ENCODE measurements around the gene KCMF1. TPM values are rescaled to one million over a fixed set of nuclear protein-coding genes. Genes with fewer than 3 reads are reported as not detected.
"Not testable (repeated sequence)": the region's sequence is repeated elsewhere in the genome, so short reads cannot be mapped to it uniquely, and the experiment has no call there.

The KCMF1 gene
- total and polyA plus RNA-seq, 7 donors: 35.7 to 73.1 (median 44.6) TPM

DNA sequence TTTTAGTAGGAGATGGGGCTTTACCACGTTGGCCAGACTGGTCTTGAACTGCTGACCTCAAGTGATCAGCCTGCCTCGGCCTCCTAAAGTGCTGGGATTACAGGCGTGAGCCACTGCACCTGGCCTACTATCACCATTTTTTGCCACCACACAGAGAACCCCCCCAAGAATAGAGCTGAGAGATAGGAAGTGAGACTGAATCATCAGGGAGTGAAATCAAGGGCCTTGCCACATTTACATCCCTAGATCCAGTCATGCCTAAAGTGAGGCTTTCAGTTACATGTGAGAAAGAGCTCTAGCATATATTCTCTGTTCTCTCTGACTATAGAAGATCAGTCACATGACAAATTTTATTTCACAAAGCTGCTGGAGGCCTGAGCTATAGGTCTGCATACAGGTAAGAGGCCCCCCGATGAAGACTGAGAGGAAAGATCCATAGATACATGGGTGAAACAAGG lies 28.0 kb upstream of the KCMF1 start:
- Histone ChIP-seq H3K4me3 (no peak overlapping the region), H3K36me3 (no peaks in the 10 kb centered on the region), H3K4me1 (no peaks in the 10 kb centered on the region), H3K27me3 (no peaks in the 10 kb centered on the region), H3K9me3 (no peaks in the 10 kb centered on the region), H3K27ac (no peak overlapping the region)
- intact Hi-C loops (cut with DNase I): no loop called here
- 75 to 83% methylated on average over 4 of the region's 4 CpGs for WGBS, 2 donors
- TF ChIP-seq, protein P1, sequence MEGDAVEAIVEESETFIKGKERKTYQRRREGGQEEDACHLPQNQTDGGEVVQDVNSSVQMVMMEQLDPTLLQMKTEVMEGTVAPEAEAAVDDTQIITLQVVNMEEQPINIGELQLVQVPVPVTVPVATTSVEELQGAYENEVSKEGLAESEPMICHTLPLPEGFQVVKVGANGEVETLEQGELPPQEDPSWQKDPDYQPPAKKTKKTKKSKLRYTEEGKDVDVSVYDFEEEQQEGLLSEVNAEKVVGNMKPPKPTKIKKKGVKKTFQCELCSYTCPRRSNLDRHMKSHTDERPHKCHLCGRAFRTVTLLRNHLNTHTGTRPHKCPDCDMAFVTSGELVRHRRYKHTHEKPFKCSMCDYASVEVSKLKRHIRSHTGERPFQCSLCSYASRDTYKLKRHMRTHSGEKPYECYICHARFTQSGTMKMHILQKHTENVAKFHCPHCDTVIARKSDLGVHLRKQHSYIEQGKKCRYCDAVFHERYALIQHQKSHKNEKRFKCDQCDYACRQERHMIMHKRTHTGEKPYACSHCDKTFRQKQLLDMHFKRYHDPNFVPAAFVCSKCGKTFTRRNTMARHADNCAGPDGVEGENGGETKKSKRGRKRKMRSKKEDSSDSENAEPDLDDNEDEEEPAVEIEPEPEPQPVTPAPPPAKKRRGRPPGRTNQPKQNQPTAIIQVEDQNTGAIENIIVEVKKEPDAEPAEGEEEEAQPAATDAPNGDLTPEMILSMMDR (IDR thresholded peaks at IDR 0.05): no peak
- TF ChIP-seq EP300 (IDR thresholded peaks at IDR 0.05): no peak
- TF ChIP-seq POLR2AphosphoS5 (IDR thresholded peaks at IDR 0.05): no peak
- DNase-seq: peak; percentile 12

DNA sequence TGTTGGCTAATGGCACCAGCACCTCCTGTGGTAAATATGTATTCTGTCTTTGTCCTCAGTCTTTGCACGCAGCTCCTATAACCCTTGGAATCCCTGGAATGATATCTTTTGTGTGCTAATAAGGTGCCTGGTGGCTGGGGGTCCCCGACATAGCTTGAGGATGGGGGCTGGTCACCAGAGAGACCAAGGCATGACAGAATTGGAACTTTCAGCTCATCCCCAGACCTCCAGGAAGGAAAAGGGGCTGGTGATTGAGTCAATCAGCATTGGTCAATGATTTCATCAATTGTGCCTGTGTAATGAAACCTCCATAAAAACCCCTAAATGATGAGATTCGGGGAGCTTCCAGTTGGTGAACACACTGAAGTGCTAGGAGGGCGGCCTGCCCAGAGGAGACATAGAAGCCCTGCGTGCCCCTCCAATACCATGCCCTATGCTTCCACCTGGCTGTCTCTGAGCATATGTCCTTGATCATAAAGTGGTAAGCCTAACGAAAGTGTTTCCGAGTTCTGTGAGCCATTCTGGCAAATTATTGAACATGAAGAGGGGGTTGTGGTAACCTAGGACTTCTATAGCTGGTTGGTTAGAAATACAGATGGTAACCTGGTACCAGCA lies 26.6 kb upstream of the KCMF1 start:
- Histone ChIP-seq H3K27me3 (no peaks in the 10 kb centered on the region), H3K4me3 (no peak overlapping the region), H3K4me1 (no peaks in the 10 kb centered on the region), H3K36me3 (no peaks in the 10 kb centered on the region), H3K9me3 (no peaks in the 10 kb centered on the region), H3K27ac (no peak overlapping the region)
- 93 to 94% methylated on average over 7 of the region's 7 CpGs for WGBS, 2 donors
- intact Hi-C loops (cut with DNase I): no loop called here
- TF ChIP-seq POLR2A (IDR thresholded peaks at IDR 0.05) (no peak), EP300 (IDR thresholded peaks at IDR 0.05) (no peak)
- DNase-seq: no peak

DNA sequence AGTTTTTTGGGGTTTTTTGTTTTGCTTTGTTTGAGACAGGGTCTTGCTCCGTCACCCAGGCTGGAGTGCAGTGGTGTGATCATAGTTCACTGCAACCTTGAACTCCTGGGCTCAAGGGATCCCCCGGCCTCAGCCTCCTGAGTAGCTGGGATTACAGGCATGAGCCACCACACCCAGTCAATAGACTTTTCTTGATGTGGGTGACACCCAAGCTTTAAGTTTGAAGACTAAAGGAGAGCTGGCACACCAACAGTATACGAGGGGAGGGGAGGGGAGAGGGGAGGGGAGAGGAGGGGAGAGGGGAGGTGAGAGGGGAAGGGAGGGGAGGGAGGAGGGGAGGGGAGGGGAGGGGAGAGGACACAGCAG lies 25.1 kb upstream of the KCMF1 start:
- 14 to 42% methylated on average over 2 to 3 of the region's 3 CpGs for WGBS, 2 donors
- intact Hi-C loops (cut with DNase I); H3K36me3 ChIP-seq; H3K4me3 ChIP-seq; H3K27ac ChIP-seq; H3K27me3 ChIP-seq; H3K9me3 ChIP-seq; DNase-seq; H3K4me1 ChIP-seq: not testable (repeated sequence)

DNA sequence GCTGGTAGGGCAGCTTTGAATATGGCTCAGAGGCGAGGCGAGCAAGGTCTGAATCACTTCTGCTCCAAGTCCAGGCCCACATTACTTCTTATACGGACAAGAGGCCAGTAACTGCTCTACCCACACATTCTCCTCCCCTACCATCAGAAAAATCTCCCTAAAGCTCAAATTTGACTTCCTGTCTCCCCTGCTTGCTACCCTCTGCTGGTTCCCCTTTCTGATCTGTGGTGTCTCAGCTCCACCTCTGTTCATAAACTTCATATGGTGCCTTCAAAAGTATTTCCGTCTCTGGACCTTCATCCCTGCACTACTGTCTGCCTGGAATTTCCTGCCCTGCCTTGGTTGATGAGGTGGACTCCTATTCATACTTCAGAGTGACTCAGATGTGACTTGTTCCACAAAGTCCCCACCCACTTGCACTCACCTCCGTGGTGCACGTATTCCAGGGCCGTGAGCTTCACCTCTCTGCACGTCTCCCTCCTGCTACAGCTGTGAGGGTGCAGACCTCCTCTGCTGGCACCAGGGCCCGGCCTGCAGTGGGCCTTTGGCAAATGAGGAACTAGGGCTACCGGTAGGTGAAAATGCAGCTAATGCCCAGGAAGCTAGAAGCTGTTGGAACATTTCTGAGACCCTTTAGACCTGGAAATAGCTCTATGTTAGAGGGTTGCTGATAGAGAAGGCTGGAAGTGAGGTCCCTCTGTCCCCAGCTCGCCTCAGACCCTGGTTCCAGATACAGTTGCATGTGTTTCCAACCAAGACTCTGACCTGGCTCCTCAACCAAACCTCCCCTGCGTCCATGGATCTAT lies 24.6 kb upstream of the KCMF1 start:
- TF ChIP-seq, protein P1 (IDR thresholded peaks at IDR 0.05): no peak
- TF ChIP-seq POLR2A (IDR thresholded peaks at IDR 0.05) (no peak), EP300 (IDR thresholded peaks at IDR 0.05) (no peak), POLR2AphosphoS5 (IDR thresholded peaks at IDR 0.05) (no peak)
- Histone ChIP-seq H3K9me3 (no peaks in the 10 kb centered on the region), H3K36me3 (no peaks in the 10 kb centered on the region), H3K4me3 (no peak overlapping the region), H3K4me1 (no peaks in the 10 kb centered on the region), H3K27me3 (no peaks in the 10 kb centered on the region), H3K27ac (no peak overlapping the region)
- DNase-seq: no peak
- WGBS, 2 donors: 32 to 35% methylated on average over 12 of the region's 12 CpGs
- intact Hi-C loops (cut with DNase I): no loop called here

DNA sequence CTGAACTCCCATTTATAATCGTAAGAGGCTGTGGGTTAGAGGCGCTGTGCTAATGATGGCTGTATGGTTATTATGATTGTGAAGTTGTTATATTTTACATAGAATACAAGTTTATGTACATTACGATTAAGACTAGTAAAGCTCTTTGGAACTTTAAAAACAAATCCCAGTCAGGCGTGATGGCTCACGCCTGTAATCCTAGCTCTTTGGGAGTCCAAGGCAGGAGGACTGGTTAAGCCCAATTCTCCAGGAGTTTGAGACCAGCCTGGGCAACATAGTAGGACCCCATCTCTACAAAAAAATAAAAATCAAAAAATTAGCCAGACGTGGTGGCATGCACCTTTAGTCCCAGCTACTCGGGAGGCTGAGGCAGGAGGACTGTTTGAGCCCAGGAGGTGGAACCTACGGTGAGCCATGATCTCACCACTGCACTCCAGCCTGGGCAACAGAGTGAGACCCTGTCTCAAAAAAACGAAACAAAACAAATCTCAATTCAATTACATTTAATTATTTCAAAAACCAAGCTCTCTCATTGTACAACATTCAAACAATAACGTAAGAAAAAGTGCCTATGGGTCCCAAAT lies 23.9 kb upstream of the KCMF1 start:
- no peaks in the 10 kb centered on the region for H3K27me3 ChIP-seq
- intact Hi-C loops (cut with DNase I): no loop called here
- H3K36me3 ChIP-seq: no peaks in the 10 kb centered on the region
- no peaks in the 10 kb centered on the region for H3K4me1 ChIP-seq
- TF ChIP-seq EP300 (IDR thresholded peaks at IDR 0.05) (no peak), POLR2AphosphoS5 (IDR thresholded peaks at IDR 0.05) (no peak), POLR2A (IDR thresholded peaks at IDR 0.05) (no peak)
- TF ChIP-seq, protein P1 (IDR thresholded peaks at IDR 0.05): no peak
- H3K9me3 ChIP-seq: no peaks in the 10 kb centered on the region
- DNase-seq: no peak
- H3K27ac ChIP-seq: no peak overlapping the region
- no peak overlapping the region for H3K4me3 ChIP-seq
- whole genome bisulfite sequencing, 2 donors: 85 to 86% methylated on average over 10 of the region's 10 CpGs

Measured in sigmoid colon (tissue), 7 donors.